ENCODE results near the gene RANBP10.

The RANBP10 gene

DNA sequence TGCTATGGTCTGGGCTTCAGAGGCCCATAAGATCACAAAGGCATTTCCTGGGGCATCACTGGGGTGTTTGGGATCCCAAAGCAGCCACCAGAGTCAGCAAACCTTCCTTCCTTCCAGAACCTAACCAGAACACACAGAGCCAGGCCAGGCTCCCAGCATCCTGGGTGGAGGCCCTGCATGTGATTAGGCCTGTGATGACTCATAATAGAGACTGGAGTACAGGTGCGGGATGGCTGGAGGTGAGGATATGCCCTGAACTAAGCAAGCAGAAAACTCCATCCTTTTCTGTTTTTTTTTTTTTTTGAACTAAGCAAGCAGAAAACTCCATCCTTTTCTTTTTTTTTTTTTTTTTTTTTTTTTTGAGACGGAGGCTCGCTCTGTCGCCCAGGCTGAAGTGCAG, 69.5 kb downstream of the RANBP10 start:
- FAIRE-seq: no peak

DNA sequence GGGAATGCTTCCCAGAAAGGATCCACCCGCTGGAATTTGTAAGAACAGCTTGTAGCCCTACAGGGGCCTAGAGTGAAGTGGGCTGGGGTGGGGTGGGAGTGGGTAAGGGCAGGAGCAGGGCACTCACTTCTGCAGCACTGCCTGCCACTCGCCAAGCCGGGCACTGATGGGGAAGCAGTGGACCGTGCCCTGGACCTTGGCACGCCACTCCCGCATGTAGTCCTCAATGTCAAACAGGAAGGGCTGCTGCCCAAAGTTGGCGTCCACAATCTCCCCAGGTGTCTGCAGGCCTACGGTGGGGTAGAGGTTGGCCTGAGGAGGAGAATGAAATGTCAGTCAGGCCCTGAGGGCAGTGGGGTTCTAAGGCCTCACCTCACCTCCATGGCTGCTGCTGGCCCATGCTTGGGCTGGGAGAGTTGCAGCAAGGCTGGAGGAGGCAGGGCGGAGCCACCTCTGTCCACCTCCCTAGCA, 71.6 kb downstream of the RANBP10 start:
- no peak for FAIRE-seq

DNA sequence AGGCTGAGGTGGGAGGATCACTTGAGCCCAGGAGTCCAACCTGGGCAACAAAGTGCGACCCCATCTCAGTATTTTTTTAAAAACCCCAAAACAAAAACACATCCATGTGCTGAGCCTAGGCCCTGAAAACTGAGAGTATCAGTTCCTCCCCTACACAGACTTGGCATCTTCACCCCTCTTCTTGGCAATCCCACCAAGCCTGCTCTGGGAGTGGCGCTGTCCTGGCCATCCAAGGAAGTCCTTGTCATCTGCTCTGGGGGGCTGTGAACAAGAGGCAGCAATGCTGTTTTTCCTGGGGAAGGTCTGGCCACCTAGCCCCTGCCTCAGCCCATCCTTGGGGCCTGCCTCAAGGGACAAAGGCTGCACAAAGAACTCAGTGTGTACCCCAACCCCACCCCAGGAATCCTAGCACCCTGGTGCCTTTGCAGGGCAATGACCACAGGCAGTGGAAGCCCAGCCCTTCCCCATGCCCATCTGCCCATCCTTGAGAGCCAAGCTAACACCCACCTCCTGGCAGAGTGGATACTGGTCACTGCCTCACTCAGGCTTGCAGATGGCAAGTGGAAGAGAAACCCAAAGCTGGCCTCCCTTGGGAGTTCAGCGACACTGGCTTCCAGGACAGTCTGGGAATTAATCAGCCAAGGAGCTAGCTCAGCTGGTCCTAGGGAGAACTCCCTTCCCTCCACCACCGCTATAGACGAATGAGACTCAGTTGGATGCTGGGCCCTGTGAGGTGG, 72.5 kb downstream of the RANBP10 start:
- no peak for FAIRE-seq

DNA sequence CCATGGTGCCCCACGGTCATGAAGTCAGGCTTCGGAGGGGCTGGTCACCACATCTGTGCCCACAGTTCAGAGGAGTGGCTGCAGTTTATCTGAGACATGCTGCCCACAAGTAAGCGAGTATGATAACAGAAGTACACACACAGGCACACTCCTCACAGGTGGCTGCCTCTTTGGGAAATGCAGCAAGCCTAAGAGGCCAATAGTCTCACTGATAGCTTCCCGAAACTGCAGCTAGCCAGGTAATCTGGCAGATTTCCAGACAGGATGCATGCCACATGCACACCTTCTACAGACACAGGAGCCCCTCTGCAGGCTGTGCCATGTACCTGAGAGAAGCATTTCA, 74.6 kb downstream of the RANBP10 start:
- no peak for FAIRE-seq

DNA sequence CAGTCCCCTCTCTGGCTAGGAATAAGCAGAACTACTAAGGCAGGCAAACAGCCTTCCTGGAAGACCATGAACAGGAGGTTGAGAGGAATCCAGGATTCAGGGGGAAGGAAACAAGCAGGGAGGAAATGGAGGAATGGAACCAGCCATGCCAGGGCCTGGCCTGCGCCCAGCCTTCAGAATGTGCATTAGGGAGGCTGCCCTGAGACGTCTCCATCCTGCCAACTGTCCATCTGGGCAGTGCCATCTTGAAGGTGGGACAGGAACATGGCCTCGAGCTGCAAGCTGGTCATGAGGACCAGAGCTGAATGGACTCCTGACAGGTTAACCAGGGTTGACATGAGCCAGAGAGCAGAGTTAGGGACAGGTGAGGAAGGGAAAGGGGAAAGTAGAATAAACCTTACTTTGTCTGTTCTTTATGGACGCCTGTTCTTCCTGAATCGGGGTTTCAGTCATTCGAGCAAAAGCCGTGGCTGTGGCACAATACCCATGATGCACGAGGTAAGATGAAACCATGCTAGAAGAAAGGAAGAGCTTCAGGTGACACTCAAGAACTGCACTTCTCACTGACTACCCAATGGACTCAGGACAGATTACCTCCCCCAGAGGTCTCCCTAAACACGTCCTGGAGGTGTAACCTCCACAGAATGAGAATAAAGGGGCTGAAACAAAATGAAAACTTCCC, 75.1 kb downstream of the RANBP10 start:
- FAIRE-seq: no peak

DNA sequence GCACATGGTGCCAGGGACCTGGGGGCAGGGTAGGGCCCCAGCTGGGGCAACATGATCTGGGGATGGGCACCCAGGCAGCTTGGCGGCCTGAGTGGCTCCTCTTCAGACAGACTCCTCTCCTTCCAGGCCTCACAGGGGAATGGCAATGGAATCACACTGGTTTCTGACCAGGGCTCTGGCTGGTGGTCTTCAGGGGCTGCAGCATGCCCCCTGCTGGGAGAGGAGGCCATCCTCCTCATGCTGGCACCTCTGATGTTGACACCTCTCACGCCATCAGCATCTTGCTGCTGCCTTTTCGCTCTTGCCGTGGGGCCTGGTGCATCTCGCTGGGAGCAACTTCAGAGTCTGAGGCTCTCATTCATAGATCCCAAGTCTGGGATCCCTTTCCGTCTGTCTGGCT, 76.0 kb downstream of the RANBP10 start:
- FAIRE-seq: no peak

DNA sequence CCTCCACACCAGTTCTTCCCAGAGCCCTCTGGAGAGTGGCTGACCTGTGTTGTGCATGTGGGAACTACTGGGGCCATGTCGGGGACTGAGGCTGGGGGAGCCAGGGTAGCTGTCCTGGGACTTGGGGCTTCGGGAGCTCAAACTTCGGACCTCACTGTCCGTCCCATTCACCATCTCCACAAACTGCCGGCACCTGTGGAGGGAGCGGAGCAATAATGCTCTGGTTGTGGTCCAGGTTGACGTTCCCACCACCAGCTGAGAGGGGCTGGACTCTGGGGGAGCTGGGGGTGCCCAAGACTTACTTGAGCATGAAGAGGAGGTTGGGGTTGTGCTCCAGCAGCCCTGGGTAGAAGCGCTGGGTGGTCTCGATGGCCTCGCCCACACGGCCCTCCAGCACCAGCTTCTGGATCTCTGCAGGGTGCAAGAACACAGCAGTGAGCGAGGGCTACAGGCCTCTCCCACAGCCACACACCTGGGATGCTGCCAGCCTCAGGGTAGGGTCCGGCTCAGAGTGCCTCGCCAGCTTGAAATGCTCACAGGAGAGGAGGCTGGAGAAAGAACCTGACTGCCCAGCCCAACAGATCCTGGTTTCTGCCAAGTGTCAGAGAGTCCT, 76.6 kb downstream of the RANBP10 start:
- FAIRE-seq: no peak

DNA sequence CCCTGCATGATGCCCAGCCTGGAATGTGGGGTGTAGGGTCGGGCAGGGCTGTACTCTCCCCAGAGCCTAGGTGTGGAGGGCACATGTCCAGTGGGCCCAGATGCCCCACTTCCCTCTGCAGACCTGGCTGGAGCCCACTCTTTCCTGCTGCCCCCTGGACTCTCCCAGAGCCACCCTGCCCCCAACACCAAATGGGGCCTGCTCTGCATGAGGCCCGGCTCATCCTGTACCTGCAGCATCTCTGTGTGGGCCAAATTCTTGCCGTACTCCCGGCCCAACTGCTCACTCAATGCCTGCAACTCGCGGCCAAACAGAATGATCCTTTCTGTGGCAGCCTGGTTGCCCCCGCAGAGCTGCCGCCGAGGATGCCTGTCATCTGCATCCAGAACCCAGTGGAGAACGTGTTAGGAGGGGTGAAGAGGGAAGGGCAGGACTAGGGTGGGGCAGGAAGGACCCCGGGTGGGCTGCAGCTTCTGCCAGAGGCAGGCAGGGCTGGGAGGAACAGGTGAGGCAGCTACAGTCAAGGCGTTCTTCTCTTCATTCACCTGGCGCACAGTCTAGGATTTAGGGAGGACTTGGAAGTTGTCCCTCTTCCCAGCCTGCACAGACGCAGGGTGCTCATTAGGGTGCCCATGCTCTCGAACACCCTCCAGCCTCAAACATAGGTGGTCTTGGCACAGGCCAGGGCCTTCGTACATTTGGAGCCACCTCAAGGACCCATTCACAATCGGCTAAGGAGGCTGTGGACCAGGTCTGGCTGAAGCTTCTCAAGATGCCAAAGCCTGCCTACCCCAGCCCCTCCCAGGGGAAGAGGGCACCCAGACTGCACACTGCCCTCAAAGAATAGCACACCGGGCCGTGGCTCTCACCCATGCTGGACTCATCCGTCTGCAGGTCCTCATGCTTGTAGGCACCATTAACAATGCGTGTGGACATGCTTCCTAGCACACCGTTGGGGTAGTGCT, 78.6 kb downstream of the RANBP10 start:
- no peak for FAIRE-seq

DNA sequence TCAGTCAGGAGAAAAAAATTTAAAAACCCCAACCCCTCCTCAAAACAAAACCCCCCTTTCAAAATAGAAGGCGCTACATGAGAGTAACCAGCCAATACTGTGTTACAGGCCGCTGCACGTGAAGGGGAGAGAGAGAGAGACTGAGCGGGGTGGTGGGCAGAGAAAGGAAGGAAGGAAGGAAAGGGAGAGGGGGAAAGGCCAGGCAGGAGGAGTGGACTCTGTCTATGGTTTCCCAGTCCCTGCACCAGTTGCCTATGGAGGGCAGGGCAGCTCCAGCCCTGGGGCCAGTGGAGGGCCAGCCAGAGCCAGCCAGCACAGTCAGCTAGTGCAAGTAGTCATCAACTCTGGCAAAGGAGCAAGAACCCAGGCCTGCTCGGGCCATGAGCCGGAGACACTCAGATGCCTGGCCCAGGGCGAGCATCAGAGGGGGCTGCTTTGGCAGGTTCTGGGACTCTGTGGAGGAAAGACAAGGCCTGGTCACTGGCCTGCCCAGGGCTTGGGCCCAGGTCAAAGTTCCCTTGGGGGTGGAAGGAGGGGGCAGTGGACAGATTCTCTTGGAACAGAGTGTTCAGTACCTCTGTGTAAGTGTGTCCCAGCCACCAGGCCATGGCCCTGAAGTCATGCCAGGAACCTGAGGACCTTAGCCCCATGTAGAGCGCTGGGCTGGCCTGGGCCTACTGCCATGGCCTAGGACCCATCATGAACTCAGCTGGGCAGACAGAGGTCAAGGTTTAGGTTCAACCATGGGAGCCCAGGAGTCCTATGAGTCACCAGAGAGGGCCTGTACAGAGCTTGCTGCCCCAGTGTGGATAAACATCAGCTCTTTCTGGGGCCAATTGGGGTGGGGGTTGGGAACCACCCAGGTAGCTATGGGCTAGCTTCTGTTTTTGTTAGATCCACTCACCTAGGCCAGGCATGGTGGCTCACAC, 80.0 kb downstream of the RANBP10 start:
- FAIRE-seq: no peak

DNA sequence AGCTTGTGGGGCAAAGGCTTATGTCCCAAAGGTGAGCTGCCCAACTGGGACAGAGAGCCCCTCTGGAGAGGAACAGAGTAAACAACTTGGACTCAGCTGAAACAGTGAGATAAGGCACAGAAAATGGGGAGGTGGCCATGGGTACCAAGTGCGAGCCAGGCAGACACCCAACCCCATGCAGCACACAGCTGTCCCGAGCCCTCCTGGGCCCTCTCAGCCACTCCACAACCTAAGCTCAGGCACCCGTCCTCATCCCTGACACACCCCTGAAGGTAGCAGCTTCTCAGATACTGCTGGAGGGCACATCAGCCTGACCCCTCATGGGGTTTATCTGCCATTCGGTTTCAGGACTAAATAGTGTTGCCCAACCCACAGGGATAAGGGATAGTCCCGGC, 82.5 kb downstream of the RANBP10 start:
- FAIRE-seq: no peak

DNA sequence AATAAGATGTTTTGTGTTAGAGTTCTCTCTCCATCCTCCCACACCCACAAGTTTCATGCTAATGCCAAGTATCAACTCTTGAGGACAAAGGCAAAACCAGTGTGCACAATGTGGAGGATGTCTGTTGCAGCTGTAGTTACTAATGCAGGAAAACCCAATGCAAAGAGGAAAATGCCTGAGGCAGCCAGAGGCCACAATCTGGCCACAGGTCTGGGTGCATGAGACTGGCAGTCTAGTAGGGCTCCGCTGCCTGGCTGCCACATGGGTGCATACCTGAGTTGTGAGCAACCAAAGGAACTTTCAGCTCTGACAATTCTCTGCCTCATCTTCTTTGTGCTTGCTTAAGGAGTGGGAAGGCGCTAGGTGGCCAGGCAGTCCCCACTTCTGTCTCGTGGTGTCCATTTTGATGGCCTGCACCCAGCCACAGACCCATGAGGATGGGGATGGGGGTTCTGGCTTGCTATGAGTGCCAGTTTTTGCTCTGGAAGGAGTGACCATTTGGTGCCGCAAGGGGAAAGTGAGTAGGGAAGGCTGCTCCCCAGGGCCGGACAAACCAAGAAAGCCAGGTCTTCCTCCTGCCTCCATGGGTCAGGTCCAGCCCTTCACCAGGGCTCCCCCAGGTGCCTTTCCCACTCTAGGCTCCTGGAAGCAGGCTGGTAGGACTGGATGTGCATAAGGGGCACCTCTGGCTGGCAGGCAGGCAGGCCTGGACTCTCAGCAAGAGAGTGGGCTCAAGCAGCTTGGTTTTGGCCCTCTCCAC, 83.0 kb downstream of the RANBP10 start:
- no peak for FAIRE-seq

DNA sequence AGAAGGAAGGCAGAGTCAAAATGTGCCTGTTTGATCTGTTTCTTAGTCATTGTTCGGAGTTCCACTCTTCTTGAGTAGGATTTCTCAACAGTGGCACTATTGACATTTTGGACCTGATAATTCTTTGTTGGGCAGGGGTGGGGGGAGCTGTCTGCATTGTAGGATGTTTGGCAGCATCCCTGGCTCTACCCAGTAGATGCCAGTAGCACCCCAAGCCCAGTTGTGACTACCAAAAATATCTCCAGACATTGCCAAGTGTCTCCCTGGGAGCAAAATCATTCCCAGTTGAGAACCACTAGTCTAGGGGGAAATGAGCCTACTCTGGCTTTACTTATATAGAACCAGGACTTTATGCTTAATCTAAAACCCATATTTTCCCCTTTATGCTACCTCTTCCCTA, 86.1 kb downstream of the RANBP10 start:
- no peak for FAIRE-seq

DNA sequence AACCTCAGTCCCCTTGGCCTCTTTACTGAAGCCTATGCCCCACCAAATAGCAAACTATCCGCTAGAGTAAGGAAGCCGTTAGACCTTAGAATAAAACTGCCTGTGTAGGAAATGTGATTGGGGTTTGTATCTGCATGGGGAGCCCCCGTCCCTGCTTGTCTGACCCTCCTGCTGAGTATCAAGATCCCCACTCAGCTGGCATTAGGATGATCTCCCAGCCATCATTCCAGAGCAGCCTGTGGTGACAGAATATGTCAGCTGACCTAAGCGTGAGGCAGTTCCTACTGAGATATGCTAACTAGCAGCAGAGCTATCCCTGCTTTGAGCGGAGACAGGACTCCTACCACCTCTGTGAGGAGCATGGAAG, 86.6 kb downstream of the RANBP10 start:
- FAIRE-seq: no peak

DNA sequence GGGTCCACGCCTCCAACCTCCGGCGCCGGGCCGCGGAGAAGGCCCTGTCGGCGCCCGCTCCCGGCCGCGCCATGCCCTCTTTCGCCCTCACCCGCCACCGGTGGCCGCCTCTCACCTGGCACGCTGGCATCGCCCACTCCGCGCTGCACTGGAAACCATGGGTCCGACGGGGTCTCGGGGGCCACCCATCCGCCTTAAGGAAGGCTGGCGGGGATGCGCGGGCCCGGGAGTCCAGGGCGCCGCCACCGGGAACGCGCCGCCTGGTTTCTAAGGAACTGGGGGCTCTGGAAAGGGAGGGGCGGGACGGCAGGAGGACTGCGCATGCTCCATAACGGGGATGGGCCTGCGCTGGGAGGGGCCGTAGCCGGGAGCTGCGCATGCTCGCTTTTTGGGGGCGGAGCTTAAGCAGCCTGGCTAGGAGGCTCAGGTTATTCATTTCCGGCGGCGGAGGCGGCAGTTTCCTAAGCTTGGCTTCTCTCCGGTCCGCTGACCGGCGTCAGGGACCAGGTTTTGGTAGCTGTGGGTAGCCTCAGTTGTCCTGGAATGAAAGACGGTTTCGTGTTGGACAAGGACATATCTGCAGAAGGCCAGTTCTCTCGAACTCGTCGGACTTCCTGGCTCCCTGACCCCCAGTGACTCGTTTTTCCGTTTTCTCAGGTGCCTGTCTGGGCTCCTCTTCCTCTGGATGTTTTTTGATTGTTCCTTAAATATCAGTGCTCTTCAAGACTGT, 87.1 kb downstream of the RANBP10 start, which contains the start of gene GFOD2:
TSS of gene GFOD2 (minus strand) at position 269 of the 730 bp plus-strand sequence. CDS start 33,601 bp downstream, outside the sequence.
- FAIRE-seq: no peak

DNA sequence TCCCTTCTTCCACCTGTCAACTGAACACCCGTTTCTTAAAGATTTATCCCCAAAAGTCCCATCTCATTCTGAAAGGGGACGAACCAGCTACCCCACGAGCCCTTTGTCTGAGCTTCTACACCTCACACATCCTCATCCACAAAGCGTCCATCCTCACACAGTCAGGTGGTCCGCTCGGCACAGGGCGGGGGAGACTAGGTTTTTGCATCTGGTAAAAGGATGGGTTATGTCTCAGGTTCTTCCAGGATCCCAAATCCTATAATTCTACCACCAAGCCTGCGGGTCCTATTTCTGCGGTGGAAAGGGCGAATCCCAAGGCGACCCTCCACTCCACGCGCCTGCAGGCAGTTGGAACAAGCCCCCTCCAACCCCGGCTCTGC, 87.7 kb downstream of the RANBP10 start:
- no peak for FAIRE-seq

DNA sequence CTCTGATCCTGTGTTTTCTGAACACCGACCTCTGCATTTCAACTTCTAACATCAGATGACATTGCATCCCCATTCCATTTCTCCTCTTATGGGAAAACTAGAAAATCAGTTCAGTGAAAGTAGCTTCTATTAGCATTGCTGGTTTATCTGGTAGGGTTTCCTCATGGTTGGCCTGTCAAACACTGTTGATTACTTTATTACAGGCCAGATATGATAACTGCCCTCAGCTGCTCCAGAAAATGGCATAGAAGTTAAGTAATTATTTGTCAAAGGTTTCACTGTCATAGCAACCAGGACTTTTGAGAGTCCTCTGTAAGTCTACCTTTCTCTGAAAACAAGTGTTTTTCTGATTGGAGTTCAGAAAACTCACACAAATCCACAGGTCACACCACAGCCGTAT, 90.3 kb downstream of the RANBP10 start:
- FAIRE-seq: no peak

DNA sequence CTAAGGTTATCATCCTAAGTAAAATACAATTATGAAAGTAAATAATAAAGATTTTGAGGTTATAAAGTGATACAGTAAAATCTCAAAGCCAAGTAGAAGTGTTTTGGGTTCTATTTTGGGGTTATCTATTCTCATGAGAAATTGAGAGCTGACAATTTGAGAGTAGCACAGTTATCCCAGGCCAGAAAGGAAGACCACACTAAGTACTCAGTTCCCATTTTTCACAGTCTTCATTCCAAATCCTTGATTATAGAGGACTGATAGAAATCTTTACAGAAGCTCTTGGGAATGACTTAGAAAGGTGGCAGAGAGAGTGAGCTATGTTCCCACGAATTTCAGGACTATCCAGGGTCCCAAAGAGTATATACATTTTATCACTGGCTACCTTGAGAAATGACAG, 91.8 kb downstream of the RANBP10 start:
- no peak for FAIRE-seq

DNA sequence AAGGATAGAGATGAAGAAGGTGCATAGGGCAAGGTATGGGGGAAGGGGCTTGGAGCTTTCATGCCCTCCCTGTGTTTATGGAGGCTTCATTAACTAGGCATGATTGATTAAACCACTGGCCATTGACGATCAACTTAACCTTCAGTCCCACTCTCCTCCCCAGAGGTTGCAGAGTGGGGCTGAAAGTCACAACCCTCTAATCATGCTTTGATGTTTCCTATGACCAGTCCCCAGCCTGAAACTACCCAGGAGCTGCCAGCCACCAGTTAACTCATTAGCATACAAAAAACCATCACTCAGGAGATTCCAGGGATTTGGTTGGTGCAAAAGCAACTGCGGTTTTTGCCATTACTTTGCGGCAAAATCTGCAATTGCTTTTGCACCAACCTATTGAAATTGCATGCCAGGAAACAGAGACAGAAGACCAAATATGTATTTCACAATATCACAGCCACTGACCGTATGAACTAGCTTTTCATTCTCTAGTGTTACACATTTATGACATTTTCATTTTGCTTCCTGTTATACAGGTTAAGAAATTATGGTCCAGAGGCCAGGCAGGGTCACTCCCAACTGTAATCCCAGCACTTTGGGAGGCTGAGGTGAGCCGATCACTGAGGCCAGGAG, 92.6 kb downstream of the RANBP10 start:
- FAIRE-seq: no peak

DNA sequence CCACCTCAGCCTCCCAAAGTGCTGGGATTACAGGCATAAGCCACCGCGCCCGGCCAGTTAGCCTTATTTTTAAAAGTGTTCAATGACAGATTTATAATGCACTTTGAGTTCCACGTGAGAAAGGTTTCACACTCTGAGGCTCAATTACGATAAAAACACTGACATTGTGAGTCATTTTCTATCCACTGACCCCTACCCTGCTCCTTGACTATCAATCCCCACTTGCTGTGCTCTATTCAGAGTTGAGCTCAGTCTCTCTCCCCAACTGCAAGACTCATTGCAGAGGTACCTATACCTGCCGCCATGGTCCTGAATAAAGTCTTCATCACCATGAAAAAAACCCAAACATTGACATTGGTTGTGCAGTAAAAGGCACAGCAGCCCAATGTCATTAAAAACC, 95.8 kb downstream of the RANBP10 start:
- FAIRE-seq: no peak

DNA sequence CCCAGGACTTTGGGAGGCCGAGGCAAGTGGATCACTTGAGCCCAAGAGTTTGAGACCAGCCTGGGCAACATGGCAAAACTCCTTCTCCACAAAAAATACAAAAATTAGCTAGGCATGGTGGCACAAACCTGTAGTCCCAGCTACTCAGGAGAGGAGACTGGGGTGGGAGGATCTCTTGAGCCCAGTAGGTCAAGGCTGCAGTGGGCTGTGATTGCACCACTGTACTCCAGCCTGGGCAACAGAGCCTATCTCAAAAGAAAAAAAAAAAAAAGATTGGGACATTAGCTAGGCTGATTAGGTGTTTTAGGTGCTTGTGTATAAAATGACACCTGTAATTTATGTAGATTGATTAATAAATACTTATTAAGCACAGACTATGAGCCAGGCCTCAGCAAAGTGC, 97.3 kb downstream of the RANBP10 start:
- no peak for FAIRE-seq
